Panc1 (cell line): ENCODE measurements around the gene ZNF214. TPM values are rescaled to one million over a fixed set of nuclear protein-coding genes. Genes with fewer than 3 reads are reported as not detected.
"Not testable (repeated sequence)": the region's sequence is repeated elsewhere in the genome, so short reads cannot be mapped to it uniquely, and the experiment has no call there.

Source experiments
- ATAC-seq: fragments of 200-7000 bp; cut with Tn5 transposase; 2 replicates; pipeline ENCODE4 v1.9.1; 2020; ENCODE audit warnings: mild to moderate bottlenecking, moderate library complexity
- BruUV-seq: library from RNA; stranded (reverse); fragments of 400-500 nt; replicated peaks from 2 replicates; lab custom pipeline; 2021; lab: Mats Ljungman, UMichigan
- CTCF ChIA-PET: fragments of 300-600 bp; sonication (Branson Sonifier 250); formaldehyde crosslinking; loops from one replicate; lab custom pipeline; 2022; ENCODE audit warnings: antibody characterized with exemption; lab: Charles Lee
- POLR2A ChIA-PET: fragments of 300-600 bp; sonication (Branson Sonifier 250); formaldehyde crosslinking; loops from one replicate; lab custom pipeline; 2022; ENCODE audit warnings: antibody characterized with exemption; lab: Charles Lee
- DNase-seq: peaks from one replicate; pipeline ENCODE4 v3.0.0-alpha.2; 2010; ENCODE audit warnings: low read depth, low spot score
- H3K27ac ChIP-seq: 2 replicates; pipeline ENCODE4 v1.5.1; 2011; ENCODE audit warnings: mild to moderate bottlenecking, low read length, inconsistent platforms
- H3K27me3 ChIP-seq: fragments of 200-500 bp; sonication (Bioruptor generic); 2 replicates; pipeline ENCODE4 v1.6.0; 2014; ENCODE audit warnings: low read length, inconsistent platforms; ENCODE audit not compliant: control insufficient read depth, insufficient read depth
- H3K36me3 ChIP-seq: fragments of 200-500 bp; sonication (Bioruptor generic); 2 replicates; pipeline ENCODE4 v1.5.1; 2014; ENCODE audit warnings: inconsistent platforms, mild to moderate bottlenecking, low read length, moderate library complexity; ENCODE audit not compliant: control insufficient read depth, insufficient read depth
- H3K4me1 ChIP-seq: 2 replicates; pipeline ENCODE4 v1.5.1; 2011; ENCODE audit warnings: inconsistent platforms, mild to moderate bottlenecking, low read length, moderate library complexity; ENCODE audit not compliant: control insufficient read depth, insufficient read depth
- H3K4me3 ChIP-seq, 2 experiments: 2 replicates each; pipeline ENCODE4 v1.5.1; 2011 to 2012; ENCODE audit warnings: low read depth in 2 of 2, low read length in 2 of 2, mild to moderate bottlenecking in 2 of 2, inconsistent platforms in 1 of 2, moderate library complexity in 1 of 2
- H3K9me3 ChIP-seq: fragments of 200-500 bp; sonication (Bioruptor generic); 2 replicates; pipeline ENCODE4 v1.5.1; 2014; ENCODE audit warnings: low read depth, mild to moderate bottlenecking, inconsistent platforms, low read length, moderate library complexity; ENCODE audit not compliant: control insufficient read depth, insufficient read depth
- POLR2AphosphoS5 ChIP-seq: IDR thresholded peaks from 2 replicates; pipeline ENCODE4 v1.6.1; 2012; ENCODE audit warnings: mild to moderate bottlenecking, low read depth, low read length, moderate library complexity
- SIN3A ChIP-seq: IDR thresholded peaks from 2 replicates; pipeline ENCODE4 v1.6.1; 2012; ENCODE audit warnings: low read depth, mild to moderate bottlenecking, low read length, moderate library complexity, borderline replicate concordance; ENCODE audit not compliant: insufficient read depth
- TCF7L2 ChIP-seq: IDR thresholded peaks from 2 replicates; pipeline ENCODE4 v1.6.1; 2011; ENCODE audit warnings: mild to moderate bottlenecking, low read depth, low read length, inconsistent platforms
- in situ Hi-C: cut with HindIII; loops from 2 replicates; pipeline ENCODE4 v1.10.0; 2016; ENCODE audit warnings: low sequenced_read_pairs, low pct_unique_long_range_greater_than_20kb
- intact Hi-C: fragments of 100-400 bp; cut with micrococcal nuclease; formaldehyde crosslinking; loops from one replicate; pipeline ENCODE4 v1.10.0; 2022; ENCODE audit not compliant: unreplicated experiment
- total RNA-seq: library from RNA; stranded (reverse); gene quantifications from one replicate; pipeline ENCODE4 v1.2.1, GENCODE V29; 2021; ENCODE audit not compliant: unreplicated experiment
- TF ChIP-seq, protein P1 (sequence below), 2 experiments: IDR thresholded peaks; 2 replicates each; pipeline ENCODE4 v1.6.1; 2011 to 2012; ENCODE audit warnings: low read depth in 2 of 2, control low read depth in 1 of 2, low read length in 1 of 2, mild to moderate bottlenecking in 1 of 2, moderate library complexity in 1 of 2; ENCODE audit not compliant: insufficient read depth in 1 of 2
- TF ChIP-seq, protein P2 (sequence below): fragments of 450-650 bp; IDR thresholded peaks from 2 replicates; pipeline ENCODE4 v1.5.1; 2017; ENCODE audit warnings: mild to moderate bottlenecking

Gene ZNF214
- total RNA-seq, 1 experiment from 2014 or later = 3.0 TPM

DNA sequence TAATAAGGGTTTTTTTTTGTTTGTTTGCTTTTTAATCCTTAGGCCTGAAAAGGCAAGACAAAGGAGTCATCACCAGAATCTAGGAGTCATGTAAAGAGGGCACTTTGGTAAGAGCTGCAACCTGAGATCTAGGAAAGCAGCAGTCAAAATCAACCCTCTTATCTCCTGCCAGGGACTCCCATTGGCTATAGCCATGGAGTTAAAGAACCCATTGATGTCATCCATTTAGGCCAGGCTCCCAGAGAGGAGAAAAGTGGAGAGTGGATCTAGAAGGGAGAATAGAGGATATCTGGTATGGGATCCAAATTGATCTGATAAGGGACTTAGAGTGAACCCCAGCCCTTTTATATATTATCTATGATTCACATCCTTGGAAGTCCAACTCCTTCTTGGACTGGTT lies 58.0 kb downstream of the ZNF214 start:
- Histone ChIP-seq H3K36me3 (no peaks in the 10 kb centered on the region), H3K4me3 (no peak overlapping the region), H3K9me3 (no peaks in the 10 kb centered on the region), H3K4me1 (no peaks in the 10 kb centered on the region), H3K27ac (no peak overlapping the region), H3K27me3 (no peaks in the 10 kb centered on the region)
- intact Hi-C loops = no loop called here
- ChIA-PET CTCF (no interaction called here), POLR2A (no interaction called here)
- ATAC-seq (no peak), DNase-seq (no peak)
- in situ Hi-C loops = no loop called here
- TF ChIP-seq TCF7L2 (no peak), SIN3A (no peak), POLR2AphosphoS5 (no peak)
- TF ChIP-seq, protein P1, sequence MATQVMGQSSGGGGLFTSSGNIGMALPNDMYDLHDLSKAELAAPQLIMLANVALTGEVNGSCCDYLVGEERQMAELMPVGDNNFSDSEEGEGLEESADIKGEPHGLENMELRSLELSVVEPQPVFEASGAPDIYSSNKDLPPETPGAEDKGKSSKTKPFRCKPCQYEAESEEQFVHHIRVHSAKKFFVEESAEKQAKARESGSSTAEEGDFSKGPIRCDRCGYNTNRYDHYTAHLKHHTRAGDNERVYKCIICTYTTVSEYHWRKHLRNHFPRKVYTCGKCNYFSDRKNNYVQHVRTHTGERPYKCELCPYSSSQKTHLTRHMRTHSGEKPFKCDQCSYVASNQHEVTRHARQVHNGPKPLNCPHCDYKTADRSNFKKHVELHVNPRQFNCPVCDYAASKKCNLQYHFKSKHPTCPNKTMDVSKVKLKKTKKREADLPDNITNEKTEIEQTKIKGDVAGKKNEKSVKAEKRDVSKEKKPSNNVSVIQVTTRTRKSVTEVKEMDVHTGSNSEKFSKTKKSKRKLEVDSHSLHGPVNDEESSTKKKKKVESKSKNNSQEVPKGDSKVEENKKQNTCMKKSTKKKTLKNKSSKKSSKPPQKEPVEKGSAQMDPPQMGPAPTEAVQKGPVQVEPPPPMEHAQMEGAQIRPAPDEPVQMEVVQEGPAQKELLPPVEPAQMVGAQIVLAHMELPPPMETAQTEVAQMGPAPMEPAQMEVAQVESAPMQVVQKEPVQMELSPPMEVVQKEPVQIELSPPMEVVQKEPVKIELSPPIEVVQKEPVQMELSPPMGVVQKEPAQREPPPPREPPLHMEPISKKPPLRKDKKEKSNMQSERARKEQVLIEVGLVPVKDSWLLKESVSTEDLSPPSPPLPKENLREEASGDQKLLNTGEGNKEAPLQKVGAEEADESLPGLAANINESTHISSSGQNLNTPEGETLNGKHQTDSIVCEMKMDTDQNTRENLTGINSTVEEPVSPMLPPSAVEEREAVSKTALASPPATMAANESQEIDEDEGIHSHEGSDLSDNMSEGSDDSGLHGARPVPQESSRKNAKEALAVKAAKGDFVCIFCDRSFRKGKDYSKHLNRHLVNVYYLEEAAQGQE (IDR thresholded peaks at IDR 0.05; ENCODE audit: insufficient read depth in 1 of 2, low read depth in 2 of 2, low read length in 1 of 2) = no peak
- TF ChIP-seq, protein P2, sequence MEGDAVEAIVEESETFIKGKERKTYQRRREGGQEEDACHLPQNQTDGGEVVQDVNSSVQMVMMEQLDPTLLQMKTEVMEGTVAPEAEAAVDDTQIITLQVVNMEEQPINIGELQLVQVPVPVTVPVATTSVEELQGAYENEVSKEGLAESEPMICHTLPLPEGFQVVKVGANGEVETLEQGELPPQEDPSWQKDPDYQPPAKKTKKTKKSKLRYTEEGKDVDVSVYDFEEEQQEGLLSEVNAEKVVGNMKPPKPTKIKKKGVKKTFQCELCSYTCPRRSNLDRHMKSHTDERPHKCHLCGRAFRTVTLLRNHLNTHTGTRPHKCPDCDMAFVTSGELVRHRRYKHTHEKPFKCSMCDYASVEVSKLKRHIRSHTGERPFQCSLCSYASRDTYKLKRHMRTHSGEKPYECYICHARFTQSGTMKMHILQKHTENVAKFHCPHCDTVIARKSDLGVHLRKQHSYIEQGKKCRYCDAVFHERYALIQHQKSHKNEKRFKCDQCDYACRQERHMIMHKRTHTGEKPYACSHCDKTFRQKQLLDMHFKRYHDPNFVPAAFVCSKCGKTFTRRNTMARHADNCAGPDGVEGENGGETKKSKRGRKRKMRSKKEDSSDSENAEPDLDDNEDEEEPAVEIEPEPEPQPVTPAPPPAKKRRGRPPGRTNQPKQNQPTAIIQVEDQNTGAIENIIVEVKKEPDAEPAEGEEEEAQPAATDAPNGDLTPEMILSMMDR = no peak
- BruUV-seq = no TSS peak

GRCh38 chr11:6954248-6954647 lies 65.9 kb downstream of the ZNF214 start:
- H3K4me1 ChIP-seq, ATAC-seq, H3K9me3 ChIP-seq, intact Hi-C loops, BruUV-seq, in situ Hi-C loops, DNase-seq, H3K36me3 ChIP-seq, H3K4me3 ChIP-seq, H3K27me3 ChIP-seq, CTCF ChIA-PET, POLR2A ChIA-PET, H3K27ac ChIP-seq: not testable (repeated sequence)

Other genes with a start within 250 kb of the ZNF214 start
- gene OR2AG2, start 248.4 kb downstream of the ZNF214 start, total RNA-seq = 0.18 TPM
- gene OR2AG1, start 237.3 kb downstream of the ZNF214 start, total RNA-seq = not detected
- 0.15 TPM for gene OR6A2, start 220.7 kb downstream of the ZNF214 start, total RNA-seq
- not detected for gene OR10A5, start 174.7 kb downstream of the ZNF214 start, total RNA-seq
- not detected for gene OR10A2, start 157.3 kb downstream of the ZNF214 start, total RNA-seq
- gene OR10A4, start 143.7 kb downstream of the ZNF214 start, total RNA-seq = not detected
- gene OR2D2, start 127.8 kb downstream of the ZNF214 start, total RNA-seq = 0.49 TPM
- not detected for gene OR2D3, start 99.3 kb downstream of the ZNF214 start, total RNA-seq
- gene ZNF215, start 93.9 kb downstream of the ZNF214 start, total RNA-seq = 12.8 TPM
- 0.08 TPM for gene NLRP14, start 133 bp upstream of the ZNF214 start, total RNA-seq
- 0.10 TPM for gene RBMXL2, start 68.7 kb upstream of the ZNF214 start, total RNA-seq
- 3.7 TPM for gene SYT9, start 231.6 kb upstream of the ZNF214 start, total RNA-seq